HEK293 (cell line): Measurements from ENCODE around the gene GALNT9.

Source experiments
- CTCF ChIA-PET: fragments of 350-600 bp; formaldehyde crosslinking; extraction: SDS; loops from one replicate; lab custom pipeline; 2021; ENCODE audit warnings: antibody characterized with exemption; lab: Yijun Ruan, JAX
- POLR2A ChIA-PET: fragments of 300-600 bp; formaldehyde crosslinking; extraction: SDS; loops from one replicate; lab custom pipeline; 2020; ENCODE audit warnings: antibody characterized with exemption, inconsistent platforms; lab: Yijun Ruan, JAX
- H3K27ac ChIP-seq: fragments of 200-500 bp; sonication (Bioruptor generic); 2 replicates; pipeline ENCODE4 v1.5.1; 2014; ENCODE audit warnings: low read depth, low read length, control low read depth, inconsistent platforms; ENCODE audit errors: extremely low read depth
- H3K36me3 ChIP-seq, 2 experiments: fragments of 200-500 bp in 1 of 2; sonication (Bioruptor generic) in 1 of 2; 1 replicate in 1 of 2; 2 replicates in 1 of 2; pipeline ENCODE4 v1.5.1; 2014 to 2017; ENCODE audit warnings: inconsistent platforms in 2 of 2, low read length in 2 of 2; ENCODE audit not compliant: control insufficient read depth in 2 of 2, insufficient read depth in 1 of 2
- H3K4me1 ChIP-seq: fragments of 200-500 bp; sonication (Bioruptor generic); 2 replicates; pipeline ENCODE4 v1.5.1; 2014; ENCODE audit warnings: mild to moderate bottlenecking, low read length, inconsistent platforms; ENCODE audit not compliant: control insufficient read depth, insufficient read depth
- H3K4me3 ChIP-seq: 2 replicates; pipeline ENCODE4 v1.5.1; 2011; ENCODE audit warnings: low read depth, mild to moderate bottlenecking, control low read depth, low read length, moderate library complexity
- H3K9me3 ChIP-seq: fragments of 200-500 bp; sonication (Bioruptor generic); 2 replicates; pipeline ENCODE4 v1.5.1; 2014; ENCODE audit warnings: low read depth, low read length, inconsistent platforms; ENCODE audit not compliant: control insufficient read depth, insufficient read depth
- GLIS1 ChIP-seq: fragments of 450-650 bp; formaldehyde crosslinking; IDR thresholded peaks from 2 replicates; pipeline ENCODE4 v1.5.1; 2016; ENCODE audit warnings: missing biosample characterization, missing genetic modification characterization
- GLIS2 ChIP-seq: fragments of 450-650 bp; formaldehyde crosslinking; IDR thresholded peaks from 2 replicates; pipeline ENCODE4 v1.5.1; 2016; ENCODE audit warnings: missing biosample characterization, missing genetic modification characterization
- HOXC10 ChIP-seq: sonication (generic); formaldehyde crosslinking; IDR thresholded peaks from 2 replicates; pipeline ENCODE4 v1.8.1; 2023; ENCODE audit warnings: mild to moderate bottlenecking, missing genetic modification reagents
- KLF1 ChIP-seq: fragments of 450-650 bp; formaldehyde crosslinking; IDR thresholded peaks from 2 replicates; pipeline ENCODE4 v1.5.1; 2016; ENCODE audit warnings: missing biosample characterization, missing genetic modification characterization
- KLF17 ChIP-seq: fragments of 450-650 bp; formaldehyde crosslinking; IDR thresholded peaks from 2 replicates; pipeline ENCODE4 v1.5.1; 2016; ENCODE audit warnings: missing biosample characterization, missing genetic modification characterization
- KLF8 ChIP-seq: fragments of 450-650 bp; formaldehyde crosslinking; IDR thresholded peaks from 2 replicates; pipeline ENCODE4 v1.5.1; 2016; ENCODE audit warnings: missing biosample characterization, missing genetic modification characterization
- KLF9 ChIP-seq: fragments of 450-650 bp; formaldehyde crosslinking; IDR thresholded peaks from 2 replicates; pipeline ENCODE4 v1.5.1; 2016; ENCODE audit warnings: missing biosample characterization, missing genetic modification characterization, low read depth
- PATZ1 ChIP-seq: fragments of 450-650 bp; formaldehyde crosslinking; IDR thresholded peaks from 2 replicates; pipeline ENCODE4 v1.5.1; 2016; ENCODE audit warnings: missing biosample characterization, missing genetic modification characterization
- RBAK ChIP-seq: fragments of 450-650 bp; formaldehyde crosslinking; IDR thresholded peaks from 2 replicates; pipeline ENCODE4 v1.5.1; 2016; ENCODE audit warnings: missing biosample characterization, missing genetic modification characterization
- SP2 ChIP-seq: fragments of 450-650 bp; formaldehyde crosslinking; IDR thresholded peaks from 2 replicates; pipeline ENCODE4 v1.5.1; 2016; ENCODE audit warnings: missing biosample characterization, missing genetic modification characterization
- SP3 ChIP-seq: fragments of 450-650 bp; formaldehyde crosslinking; IDR thresholded peaks from 2 replicates; pipeline ENCODE4 v1.5.1; 2016; ENCODE audit warnings: missing biosample characterization, missing genetic modification characterization
- SP7 ChIP-seq: fragments of 450-650 bp; formaldehyde crosslinking; IDR thresholded peaks from 2 replicates; pipeline ENCODE4 v1.5.1; 2016; ENCODE audit warnings: missing biosample characterization, missing genetic modification characterization
- ZBTB17 ChIP-seq: fragments of 450-650 bp; formaldehyde crosslinking; IDR thresholded peaks from 2 replicates; pipeline ENCODE4 v1.5.1; 2016; ENCODE audit warnings: missing biosample characterization, missing genetic modification characterization
- ZNF121 ChIP-seq: fragments of 450-650 bp; formaldehyde crosslinking; IDR thresholded peaks from 2 replicates; pipeline ENCODE4 v1.5.1; 2016; ENCODE audit warnings: missing biosample characterization, missing genetic modification characterization
- ZNF146 ChIP-seq: fragments of 450-650 bp; formaldehyde crosslinking; IDR thresholded peaks from 2 replicates; pipeline ENCODE4 v1.5.1; 2016; ENCODE audit warnings: missing biosample characterization, missing genetic modification characterization
- ZNF19 ChIP-seq: fragments of 450-650 bp; formaldehyde crosslinking; IDR thresholded peaks from 2 replicates; pipeline ENCODE4; 2016; ENCODE audit warnings: missing biosample characterization, missing genetic modification characterization, low read depth
- ZNF2 ChIP-seq: fragments of 450-650 bp; formaldehyde crosslinking; IDR thresholded peaks from 2 replicates; pipeline ENCODE4 v1.5.1; 2016; ENCODE audit warnings: missing biosample characterization, missing genetic modification characterization
- ZNF23 ChIP-seq: fragments of 450-650 bp; formaldehyde crosslinking; IDR thresholded peaks from 2 replicates; pipeline ENCODE4 v1.5.1; 2016; ENCODE audit warnings: missing biosample characterization, missing genetic modification characterization, borderline replicate concordance
- ZNF266 ChIP-seq: fragments of 450-650 bp; formaldehyde crosslinking; IDR thresholded peaks from 2 replicates; pipeline ENCODE4 v1.5.1; 2016; ENCODE audit warnings: missing biosample characterization, missing genetic modification characterization, low read depth
- ZNF530 ChIP-seq: fragments of 450-650 bp; formaldehyde crosslinking; IDR thresholded peaks from 2 replicates; pipeline ENCODE4 v1.5.1; 2016; ENCODE audit warnings: low read depth, missing biosample characterization, missing genetic modification characterization
- ZNF548 ChIP-seq: fragments of 450-650 bp; formaldehyde crosslinking; IDR thresholded peaks from 2 replicates; pipeline ENCODE4 v1.5.1; 2016; ENCODE audit warnings: missing biosample characterization, missing genetic modification characterization
- ZNF623 ChIP-seq: fragments of 450-650 bp; formaldehyde crosslinking; IDR thresholded peaks from 2 replicates; pipeline ENCODE4 v1.5.1; 2016; ENCODE audit warnings: missing biosample characterization, missing genetic modification characterization
- ZNF629 ChIP-seq: fragments of 450-650 bp; formaldehyde crosslinking; IDR thresholded peaks from 2 replicates; pipeline ENCODE4 v1.5.1; 2017; ENCODE audit warnings: missing biosample characterization, missing genetic modification characterization
- ZNF654 ChIP-seq: fragments of 450-650 bp; formaldehyde crosslinking; IDR thresholded peaks from 2 replicates; pipeline ENCODE4 v1.5.1; 2016; ENCODE audit warnings: low read depth, missing biosample characterization, missing genetic modification characterization
- ZSCAN30 ChIP-seq: fragments of 450-650 bp; IDR thresholded peaks from 2 replicates; pipeline ENCODE4 v1.5.1; 2018; ENCODE audit warnings: missing biosample characterization, mild to moderate bottlenecking, missing genetic modification characterization, moderate library complexity
- ZXDB ChIP-seq: fragments of 450-650 bp; formaldehyde crosslinking; IDR thresholded peaks from 2 replicates; pipeline ENCODE4 v1.5.1; 2016; ENCODE audit warnings: missing biosample characterization, missing genetic modification characterization
- TF ChIP-seq, protein P1 (sequence below): fragments of 450-650 bp; formaldehyde crosslinking; IDR thresholded peaks from 2 replicates; pipeline ENCODE4 v1.5.1; 2016; ENCODE audit warnings: missing biosample characterization, missing genetic modification characterization
- TF ChIP-seq, protein P2 (sequence below): fragments of 450-650 bp; formaldehyde crosslinking; IDR thresholded peaks from 2 replicates; pipeline ENCODE4 v1.5.1; 2016; ENCODE audit warnings: missing biosample characterization, missing genetic modification characterization

Gene GALNT9

GRCh38 chr12:132154341-132154761 is 175.0 kb downstream of the GALNT9 start (continued):
- TF ChIP-seq, protein P1, sequence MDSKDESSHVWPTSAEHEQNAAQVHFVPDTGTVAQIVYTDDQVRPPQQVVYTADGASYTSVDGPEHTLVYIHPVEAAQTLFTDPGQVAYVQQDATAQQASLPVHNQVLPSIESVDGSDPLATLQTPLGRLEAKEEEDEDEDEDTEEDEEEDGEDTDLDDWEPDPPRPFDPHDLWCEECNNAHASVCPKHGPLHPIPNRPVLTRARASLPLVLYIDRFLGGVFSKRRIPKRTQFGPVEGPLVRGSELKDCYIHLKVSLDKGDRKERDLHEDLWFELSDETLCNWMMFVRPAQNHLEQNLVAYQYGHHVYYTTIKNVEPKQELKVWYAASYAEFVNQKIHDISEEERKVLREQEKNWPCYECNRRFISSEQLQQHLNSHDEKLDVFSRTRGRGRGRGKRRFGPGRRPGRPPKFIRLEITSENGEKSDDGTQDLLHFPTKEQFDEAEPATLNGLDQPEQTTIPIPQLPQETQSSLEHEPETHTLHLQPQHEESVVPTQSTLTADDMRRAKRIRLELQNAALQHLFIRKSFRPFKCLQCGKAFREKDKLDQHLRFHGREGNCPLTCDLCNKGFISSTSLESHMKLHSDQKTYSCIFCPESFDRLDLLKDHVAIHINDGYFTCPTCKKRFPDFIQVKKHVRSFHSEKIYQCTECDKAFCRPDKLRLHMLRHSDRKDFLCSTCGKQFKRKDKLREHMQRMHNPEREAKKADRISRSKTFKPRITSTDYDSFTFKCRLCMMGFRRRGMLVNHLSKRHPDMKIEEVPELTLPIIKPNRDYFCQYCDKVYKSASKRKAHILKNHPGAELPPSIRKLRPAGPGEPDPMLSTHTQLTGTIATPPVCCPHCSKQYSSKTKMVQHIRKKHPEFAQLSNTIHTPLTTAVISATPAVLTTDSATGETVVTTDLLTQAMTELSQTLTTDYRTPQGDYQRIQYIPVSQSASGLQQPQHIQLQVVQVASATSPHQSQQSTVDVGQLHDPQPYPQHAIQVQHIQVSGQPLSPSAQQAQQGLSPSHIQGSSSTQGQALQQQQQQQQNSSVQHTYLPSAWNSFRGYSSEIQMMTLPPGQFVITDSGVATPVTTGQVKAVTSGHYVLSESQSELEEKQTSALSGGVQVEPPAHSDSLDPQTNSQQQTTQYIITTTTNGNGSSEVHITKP (tag by site-specific recombination): no peak
- TF ChIP-seq GLIS1 (tag by site-specific recombination) (no peak), ZNF19 (tag by site-specific recombination) (no peak)
- TF ChIP-seq, all 188 proteins: peak for 0

DNA sequence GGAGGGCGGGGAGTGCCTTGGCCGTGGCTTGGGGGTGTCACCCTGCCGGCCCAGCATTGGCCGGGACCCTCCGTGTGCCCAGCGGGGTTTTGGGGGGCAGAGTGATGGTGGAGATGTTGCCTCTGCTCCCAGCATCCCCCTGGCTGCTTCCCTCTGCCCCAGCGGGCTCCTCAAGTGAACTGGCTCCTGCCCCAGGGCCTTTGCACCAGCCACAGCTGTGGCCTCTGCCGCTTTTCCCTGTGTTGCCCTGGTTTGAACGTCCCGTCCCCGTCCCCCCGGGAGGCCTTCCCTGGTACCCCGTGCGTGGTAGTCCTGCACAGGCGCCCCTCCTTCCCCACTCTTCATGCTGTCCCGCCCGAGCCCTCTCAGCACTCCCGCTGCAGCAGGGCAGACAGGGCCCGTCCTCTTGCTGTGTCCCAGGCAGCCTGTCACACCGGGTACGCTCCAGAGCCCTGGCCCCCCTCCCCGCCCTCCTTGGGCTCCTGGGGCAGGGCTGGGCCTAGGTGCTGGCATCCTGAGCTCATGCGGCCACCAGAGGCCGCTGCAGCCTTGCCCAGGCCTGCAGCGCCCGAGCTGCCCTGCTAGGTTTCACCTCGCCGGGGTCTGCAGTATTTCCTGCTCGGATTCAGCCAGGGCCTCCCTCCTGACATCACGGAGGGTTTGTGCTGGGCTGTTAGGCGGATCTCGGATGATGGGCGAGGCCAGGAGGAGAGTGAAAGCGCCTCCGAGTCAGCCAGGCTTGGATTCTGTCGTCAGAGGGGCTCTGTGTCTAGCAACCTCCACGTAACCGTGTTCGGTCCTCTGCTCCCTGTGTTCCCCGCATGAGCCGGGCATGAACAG is 175.7 kb downstream of the GALNT9 start:
- Histone ChIP-seq H3K9me3 (no peaks in the 10 kb centered on the region), H3K4me3 (no peak overlapping the region), H3K27ac (no peak overlapping the region), H3K4me1 (no peaks in the 10 kb centered on the region), H3K36me3 (peaks cover 13 to 43% of the 10 kb centered on the region in 2 experiments; a peak in 2 of 3 replicates)
- POLR2A ChIA-PET: interaction anchor here (0.6 to 1.1 kb wide), 6 partner anchors 9 to 261 kb away, joined by 3 to 9 read pairs (median 4); no protein-coding TSS in a partner anchor
- CTCF ChIA-PET: interaction anchor here (0.5 to 1.8 kb wide), 17 partner anchors 9 to 506 kb away, joined by 3 to 33 read pairs (median 3); no protein-coding TSS in a partner anchor
- TF ChIP-seq ZSCAN30 (tag by site-specific recombination): peak; percentile 87
- TF ChIP-seq KLF17 (tag by site-specific recombination): peak; percentile 86
- TF ChIP-seq HOXC10 (CRISPR knock-in tag): 0 out of 2 replicates have a peak, but pooled peaks have one; percentile 36
- no peak for TF ChIP-seq ZNF266 (tag by site-specific recombination)
- TF ChIP-seq ZNF629: peak; percentile 65
- TF ChIP-seq ZXDB: 0 out of 2 replicates have a peak, but pooled peaks have one; percentile 16
- TF ChIP-seq SP7 (tag by site-specific recombination): 0 out of 2 replicates have a peak, but pooled peaks have one; percentile 58
- TF ChIP-seq KLF8: peak; percentile 52; the same call in 1 of the 2 replicates
- TF ChIP-seq ZNF2 (tag by site-specific recombination): peak; percentile 91
- peak; percentile 83 for TF ChIP-seq GLIS2 (tag by site-specific recombination)
- TF ChIP-seq ZNF146 (tag by site-specific recombination): no peak
- TF ChIP-seq, protein P2, sequence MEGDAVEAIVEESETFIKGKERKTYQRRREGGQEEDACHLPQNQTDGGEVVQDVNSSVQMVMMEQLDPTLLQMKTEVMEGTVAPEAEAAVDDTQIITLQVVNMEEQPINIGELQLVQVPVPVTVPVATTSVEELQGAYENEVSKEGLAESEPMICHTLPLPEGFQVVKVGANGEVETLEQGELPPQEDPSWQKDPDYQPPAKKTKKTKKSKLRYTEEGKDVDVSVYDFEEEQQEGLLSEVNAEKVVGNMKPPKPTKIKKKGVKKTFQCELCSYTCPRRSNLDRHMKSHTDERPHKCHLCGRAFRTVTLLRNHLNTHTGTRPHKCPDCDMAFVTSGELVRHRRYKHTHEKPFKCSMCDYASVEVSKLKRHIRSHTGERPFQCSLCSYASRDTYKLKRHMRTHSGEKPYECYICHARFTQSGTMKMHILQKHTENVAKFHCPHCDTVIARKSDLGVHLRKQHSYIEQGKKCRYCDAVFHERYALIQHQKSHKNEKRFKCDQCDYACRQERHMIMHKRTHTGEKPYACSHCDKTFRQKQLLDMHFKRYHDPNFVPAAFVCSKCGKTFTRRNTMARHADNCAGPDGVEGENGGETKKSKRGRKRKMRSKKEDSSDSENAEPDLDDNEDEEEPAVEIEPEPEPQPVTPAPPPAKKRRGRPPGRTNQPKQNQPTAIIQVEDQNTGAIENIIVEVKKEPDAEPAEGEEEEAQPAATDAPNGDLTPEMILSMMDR (tag by site-specific recombination): peak; percentile 94
- 0 out of 2 replicates have a peak, but pooled peaks have one; percentile 27 for TF ChIP-seq SP3
- peak; percentile 86 for TF ChIP-seq PATZ1 (tag by site-specific recombination)
- TF ChIP-seq ZNF121 (tag by site-specific recombination): peak; percentile 81
- peak; percentile 71 for TF ChIP-seq KLF1
- TF ChIP-seq ZNF654 (tag by site-specific recombination): peak; percentile 91
- TF ChIP-seq ZBTB17 (tag by site-specific recombination): peak; percentile 84
- peak; percentile 54 for TF ChIP-seq GLIS1 (tag by site-specific recombination)
- TF ChIP-seq ZNF23 (tag by site-specific recombination): no peak
- TF ChIP-seq ZNF623 (tag by site-specific recombination): peak; percentile 99
- peak; percentile 29; the same call in 1 of the 2 replicates for TF ChIP-seq SP2 (tag by site-specific recombination)
- peak; percentile 26; the same call in 1 of the 2 replicates for TF ChIP-seq KLF9 (tag by site-specific recombination)
- no peak for TF ChIP-seq ZNF548 (tag by site-specific recombination)
- no peak for TF ChIP-seq RBAK (tag by site-specific recombination)
- TF ChIP-seq ZNF530 (tag by site-specific recombination): no peak
